NCI-H146 treated with DMSO at 0.1 percent for 48 hours (cell line): Measurements from ENCODE around the gene ZBTB16.
A peak's percentile ranks its signal among the peaks of the same experiment; 100 is the strongest.

Experiments
- DNase-seq: peaks from one replicate; lab custom pipeline; 2025; ENCODE audit not compliant: unreplicated experiment; lab: John Stamatoyannopoulos, UW

The ZBTB16 gene

DNA sequence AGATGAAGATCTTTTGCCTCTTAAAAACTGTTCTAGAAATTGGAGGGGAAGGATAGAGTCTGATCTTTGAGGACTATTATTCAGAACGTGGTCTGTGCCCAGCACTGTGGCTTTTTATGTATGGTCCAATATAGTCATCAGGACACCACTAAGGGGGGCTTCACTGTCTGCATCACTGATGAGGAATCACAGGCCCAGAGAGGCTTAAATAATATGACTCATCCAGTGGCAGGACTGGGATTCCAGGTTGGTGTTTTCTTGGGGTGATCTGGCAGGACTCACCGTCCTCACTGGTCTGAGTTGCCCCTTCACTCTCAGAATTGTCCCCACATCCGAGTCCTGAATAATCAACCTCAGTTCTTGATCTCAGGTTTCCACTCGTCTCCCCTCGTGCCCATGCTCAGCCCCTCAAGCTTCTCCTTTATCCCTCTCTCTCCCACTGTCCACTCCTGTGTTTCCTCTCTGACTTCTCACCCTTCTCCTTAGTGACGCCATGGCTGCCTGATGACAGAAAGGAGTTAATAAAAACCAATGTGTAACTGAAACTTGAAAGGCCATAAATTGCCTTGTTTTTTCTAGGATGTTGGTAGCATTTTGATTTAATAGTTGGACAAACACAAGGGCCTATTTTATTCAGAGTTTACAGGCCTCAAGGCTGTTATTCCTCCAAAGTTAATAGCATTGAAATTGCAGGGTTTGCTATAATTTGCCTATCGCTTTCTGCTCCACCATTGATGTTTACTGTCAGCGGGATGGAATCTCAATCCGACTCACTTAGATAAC, 141.0 kb downstream of the ZBTB16 start:
- peak; percentile 33 for DNase-seq

DNA sequence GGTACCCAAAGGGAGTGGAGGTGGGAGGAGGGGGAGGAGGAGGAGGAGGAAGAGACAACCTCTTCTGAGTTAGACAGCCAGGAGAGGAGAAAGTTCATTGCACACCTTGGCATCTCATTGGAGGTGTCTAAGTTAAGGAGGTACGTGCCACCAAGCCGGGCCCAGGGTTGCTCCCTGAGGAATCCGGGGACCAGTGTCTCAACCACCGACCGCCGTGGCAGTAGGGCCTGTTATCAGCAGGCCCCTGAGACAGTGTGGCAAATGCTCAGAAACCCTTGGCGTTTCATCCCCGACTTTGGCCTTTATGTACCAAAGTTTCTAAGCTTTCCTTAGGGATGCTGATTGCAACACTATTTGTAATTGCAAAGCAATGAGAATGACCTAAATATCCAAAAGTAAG, 141.7 kb downstream of the ZBTB16 start:
- no peak for DNase-seq

DNA sequence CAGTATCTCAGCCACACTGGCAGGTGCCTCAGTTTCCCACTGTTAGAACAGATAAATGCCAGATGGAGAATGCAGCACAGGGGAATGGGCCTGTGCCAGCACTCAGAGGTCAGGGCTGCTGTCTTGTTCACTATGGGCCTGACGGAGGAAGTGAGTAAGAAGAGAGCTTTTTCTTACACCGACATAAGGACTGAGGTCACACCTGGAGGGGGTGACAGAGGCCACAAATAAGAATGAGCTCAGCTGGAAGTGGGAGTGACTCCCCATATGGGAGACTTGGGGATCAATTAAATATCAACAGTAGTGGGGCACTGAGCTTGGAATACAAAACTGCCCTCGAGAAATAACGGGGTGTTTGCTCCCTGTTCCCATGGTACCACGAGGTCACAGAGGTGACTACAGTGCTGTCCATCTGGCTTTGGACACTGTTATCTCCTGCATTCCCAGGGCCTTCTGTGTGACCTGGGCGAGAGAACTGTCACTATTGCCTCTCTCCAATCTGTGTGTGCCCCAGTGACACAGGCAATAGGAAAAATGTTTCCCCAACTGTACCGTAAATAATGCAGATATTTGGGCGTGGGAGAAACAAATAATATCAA, 142.6 kb downstream of the ZBTB16 start:
- no peak for DNase-seq

DNA sequence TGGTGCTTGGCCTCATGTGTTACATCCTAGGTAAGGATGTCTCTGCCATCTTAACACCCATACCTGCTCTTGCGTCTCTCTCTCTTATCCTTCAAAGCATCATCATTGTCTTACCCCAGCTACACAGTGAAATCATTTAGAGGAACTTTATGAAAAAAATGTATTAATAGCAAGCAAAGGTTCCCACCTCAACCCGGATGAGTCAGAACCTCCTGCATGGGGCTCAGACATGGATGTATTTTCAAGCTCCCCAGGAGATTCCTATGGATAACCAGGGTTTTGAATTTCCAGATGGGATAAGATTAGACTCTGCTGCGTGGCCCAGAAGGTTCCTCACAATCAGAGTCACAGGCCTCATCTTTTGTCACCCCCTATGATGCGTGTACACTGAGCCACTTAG, 147.6 kb downstream of the ZBTB16 start:
- DNase-seq = no peak

DNA sequence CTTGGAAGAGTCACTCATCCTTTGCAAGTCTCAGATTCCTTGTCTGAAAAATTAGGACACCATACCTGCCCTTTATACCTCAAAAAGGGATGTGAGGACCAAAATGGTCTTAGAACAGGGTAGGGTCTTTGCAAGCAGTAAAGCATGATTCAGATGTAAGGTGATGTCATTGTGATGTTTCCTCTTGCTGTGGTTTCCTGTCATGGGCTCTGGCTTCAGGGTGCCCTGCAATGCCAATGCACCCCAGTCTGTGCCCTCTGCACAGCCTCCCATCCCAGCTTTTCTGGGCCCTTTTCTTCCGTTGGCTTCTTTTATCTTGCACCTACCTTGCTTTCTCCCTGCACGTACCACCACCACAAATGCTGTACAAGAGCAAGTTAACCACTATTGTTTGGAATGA, 148.9 kb downstream of the ZBTB16 start:
- no peak for DNase-seq

DNA sequence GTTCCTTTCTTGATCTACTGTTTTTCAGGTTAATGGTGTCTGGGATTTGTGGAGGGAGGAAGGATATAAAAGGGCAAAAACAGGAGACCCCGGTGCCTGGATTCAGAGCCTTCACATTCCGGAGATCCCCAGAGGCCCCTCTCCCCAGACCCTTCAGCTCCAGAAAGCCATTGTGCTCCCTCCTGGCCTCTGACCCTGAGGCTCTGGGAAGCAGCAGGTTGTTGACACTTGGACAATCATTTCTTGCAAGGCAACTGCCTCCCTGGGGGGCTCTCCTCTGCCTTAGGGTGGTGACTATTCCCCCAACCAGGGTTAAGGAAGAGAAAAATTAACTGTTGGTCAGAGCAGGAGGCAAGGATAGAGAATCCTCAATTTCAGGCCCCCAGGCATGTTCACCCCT, 149.8 kb downstream of the ZBTB16 start:
- no peak for DNase-seq

DNA sequence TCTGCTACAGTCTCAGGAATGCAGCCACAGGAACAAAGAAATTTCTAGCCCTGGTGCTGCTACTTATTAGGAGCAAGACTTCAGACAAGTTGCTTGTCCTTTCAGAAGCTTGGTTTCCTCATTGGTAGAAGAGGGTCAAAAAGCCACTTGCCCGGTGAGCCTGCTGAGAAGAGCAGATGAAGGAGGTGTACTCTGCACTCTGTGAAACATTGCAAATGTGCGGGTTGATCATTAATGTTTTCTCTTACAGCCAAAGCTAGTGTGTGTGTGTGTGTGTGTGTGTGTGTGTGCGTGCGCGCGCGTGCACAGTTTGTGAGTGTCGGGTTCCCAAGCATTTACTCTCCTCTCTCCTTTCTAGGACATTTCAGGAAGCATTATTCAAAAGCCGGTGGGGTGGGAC, 150.4 kb downstream of the ZBTB16 start:
- DNase-seq = no peak

DNA sequence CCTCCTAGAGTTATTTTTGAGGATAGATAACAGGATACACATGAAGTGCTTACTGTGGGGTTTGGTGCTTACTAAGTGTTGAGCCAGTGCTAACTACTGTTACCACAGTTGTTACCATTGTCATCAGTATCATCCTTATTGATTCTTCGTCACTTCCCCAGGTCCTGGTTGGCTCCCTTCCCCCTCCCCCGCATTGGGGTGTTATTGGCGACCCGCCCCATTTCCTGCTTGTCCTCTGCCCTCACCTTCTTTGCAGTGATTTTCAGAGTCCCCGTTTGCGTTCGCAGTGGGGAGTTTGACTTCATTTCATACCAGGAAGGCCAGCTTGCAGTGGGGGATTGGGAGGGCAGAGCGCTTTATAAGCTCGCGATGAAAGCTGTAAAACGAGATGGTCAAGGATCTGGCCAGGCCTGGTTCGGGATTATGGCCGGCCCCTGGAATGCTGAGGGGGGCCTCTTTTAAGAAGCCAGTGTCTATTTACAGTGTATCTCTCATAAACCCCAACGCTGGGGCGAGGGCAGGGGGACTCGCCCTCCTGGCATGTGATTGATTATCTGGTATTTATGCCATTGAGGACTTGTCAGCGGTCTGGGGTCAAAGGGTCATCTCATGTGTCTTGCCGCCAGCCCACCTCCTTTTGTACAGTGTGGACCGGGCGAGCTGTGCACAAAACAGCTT, 152.1 kb downstream of the ZBTB16 start:
- DNase-seq = no peak

DNA sequence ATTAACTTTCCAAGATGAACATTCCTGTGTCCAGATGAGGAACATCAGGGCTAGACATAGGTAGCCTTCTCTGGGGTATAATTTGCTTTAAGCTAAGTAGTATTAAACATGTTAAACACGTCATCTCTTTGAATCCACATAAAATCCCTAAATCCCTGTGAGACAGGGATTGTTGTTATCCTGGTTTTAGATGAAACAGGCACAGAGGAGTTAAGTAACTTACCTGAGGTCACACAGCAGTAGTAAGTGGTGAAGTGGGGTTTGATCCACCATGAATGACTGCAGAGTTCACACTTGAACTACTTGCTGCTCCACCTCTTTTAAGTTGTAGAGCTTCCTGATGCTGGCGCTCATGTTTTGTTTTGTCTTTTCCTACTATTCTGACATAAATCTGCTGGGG, 154.1 kb downstream of the ZBTB16 start:
- DNase-seq = no peak

DNA sequence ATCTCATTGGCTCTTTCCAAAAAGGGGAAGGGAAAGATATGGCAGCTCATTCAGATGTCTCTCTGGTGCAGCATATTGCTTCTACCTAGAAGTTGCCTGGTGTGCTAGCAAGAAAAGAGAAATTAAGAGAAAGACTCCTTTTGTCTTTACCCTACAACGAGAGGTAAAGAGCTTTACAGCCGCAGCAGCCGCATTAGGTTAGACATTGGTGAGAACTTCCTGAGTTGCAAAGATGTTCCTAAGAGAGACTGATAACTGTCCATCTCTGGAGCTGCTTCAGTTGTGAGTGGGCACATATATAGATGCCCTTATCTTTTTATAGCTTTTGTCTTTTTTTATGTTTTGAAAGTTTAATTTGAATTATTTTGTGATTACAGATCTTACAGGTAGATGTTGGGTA, 155.9 kb downstream of the ZBTB16 start:
- DNase-seq = no peak

DNA sequence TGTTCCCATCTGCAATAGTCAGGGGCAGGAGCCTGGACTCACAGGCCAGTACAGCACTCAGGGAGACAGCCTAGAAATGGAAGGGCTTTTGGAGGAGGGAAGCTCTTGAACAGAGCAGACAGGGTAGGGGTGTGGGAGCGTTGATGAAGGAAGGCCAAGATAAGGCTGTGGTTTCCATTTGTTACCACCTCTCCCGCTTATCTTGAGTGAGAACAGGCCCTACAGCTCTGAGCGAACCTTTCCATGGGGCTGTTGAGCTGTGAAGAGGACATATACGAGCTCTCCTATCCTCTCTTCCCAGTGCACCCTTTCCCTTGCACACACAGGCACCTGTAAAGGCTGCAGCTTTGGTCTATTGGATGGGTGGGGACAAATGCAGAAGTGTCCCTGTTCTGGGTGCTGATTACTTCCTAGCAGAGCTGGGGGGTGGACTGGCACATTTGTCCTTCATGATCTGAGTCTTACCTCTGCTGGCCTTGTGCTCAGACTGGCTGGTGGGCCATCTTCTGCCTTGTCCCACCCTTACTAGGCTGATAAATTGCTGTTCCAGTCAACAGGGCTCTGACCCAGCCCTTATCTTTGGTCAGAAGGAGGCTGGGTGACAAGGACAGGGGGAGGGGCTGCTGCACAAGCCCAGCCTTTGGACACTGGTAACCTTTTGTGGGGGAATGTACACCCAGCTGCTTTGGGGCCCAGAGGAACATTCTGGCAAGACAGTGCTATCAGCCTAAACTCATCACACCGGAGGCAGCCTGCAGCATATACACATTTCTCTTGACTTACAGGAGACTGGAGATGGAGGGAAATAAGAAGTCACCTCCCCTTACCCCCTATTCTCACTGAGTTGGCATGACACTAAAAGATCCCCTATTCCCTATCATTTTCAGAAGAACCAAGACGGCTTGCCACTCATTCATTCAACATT, 156.6 kb downstream of the ZBTB16 start:
- no peak for DNase-seq

DNA sequence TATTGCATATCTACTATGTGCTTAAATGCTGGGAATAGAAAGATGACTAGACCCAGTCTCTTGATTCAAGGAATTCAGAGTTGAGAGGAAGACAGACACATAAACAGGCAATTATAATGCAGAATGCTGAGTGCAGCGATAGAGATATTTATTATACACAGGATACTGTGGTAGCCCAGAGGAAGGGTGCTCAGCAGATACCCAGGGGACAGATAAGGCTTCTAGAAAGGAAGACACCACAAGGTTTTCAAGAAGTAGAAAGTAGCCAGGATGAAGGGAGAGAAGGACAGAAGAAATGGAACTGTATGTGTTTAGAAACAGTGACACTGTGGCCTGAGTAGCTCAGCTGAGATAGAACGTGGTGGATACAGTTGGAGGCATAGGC, 157.3 kb downstream of the ZBTB16 start:
- DNase-seq = no peak

DNA sequence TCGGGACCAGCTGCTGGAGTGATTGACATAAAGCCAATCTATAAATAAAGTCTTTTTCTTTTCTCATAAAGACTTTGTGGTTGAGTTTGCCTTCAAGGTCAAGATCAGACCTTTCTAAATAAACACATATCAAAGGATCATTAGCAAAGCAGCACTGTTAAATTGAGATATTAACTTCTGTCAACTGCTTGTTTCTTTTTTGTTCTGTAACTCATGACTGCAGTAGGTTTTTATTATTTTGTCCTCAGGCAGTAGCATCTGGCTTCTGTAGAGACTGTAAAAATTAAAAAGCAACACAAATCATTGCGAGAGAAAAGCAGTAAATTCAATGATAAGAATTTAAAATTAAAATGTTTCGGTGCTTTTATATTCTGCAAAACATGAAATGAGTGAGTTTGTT, 159.0 kb downstream of the ZBTB16 start:
- no peak for DNase-seq

DNA sequence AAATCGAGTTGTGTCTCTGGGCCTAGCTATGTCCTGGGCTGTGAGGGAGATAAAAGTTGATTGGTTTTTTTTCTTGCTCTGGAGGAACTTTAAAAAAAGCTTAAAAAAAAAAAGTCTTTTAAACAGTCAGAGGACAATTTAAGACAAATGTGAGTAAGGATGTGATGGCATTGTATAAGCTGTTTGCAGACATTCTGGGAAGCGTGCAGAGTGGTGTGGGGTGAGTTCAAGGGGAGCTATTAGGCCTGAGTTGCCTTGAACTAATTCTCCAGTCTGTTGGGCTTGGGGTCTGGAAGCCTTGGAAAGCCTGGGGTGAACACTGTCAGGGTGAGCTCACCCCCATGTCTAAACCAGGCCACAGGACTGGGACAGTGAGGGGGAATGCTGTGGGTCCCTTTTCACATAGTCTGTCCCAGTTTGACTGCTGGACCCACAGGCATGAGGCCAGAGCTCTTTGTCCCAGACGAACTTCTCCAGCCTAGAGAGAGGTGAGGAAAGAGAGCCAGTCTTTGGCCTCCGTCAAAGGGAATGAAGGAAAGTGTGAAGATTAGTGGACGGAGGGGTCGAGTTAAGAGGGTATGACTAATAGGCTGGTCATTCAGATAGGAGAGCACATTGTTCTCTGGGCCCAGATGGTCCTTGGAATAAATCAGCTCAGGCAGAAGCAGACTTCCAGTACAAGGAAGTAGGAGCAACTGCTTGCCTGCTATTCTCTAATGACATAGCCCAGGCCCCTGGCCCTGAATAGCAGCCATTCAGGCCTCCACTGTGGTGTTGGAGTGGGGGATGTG, 160.2 kb downstream of the ZBTB16 start:
- DNase-seq = no peak

DNA sequence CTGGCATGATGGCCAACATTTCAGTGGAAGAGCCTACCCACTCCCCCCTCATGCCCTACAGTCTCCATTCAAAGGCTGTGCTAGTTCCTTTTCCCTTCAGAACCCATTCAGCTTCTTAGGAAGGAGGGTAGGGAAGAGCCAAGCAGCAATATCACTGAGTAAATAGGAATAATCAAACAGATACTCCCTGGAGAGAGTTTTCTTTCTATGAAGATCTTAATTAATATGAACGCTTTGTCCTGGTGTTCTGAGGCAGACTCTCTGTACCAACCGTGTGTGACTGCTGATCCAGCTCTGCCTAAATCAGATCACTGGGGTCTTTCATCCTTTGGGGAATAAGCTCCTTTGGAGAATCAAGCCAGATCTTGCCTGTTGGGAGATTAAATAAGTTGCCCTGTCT, 161.5 kb downstream of the ZBTB16 start:
- DNase-seq = no peak

DNA sequence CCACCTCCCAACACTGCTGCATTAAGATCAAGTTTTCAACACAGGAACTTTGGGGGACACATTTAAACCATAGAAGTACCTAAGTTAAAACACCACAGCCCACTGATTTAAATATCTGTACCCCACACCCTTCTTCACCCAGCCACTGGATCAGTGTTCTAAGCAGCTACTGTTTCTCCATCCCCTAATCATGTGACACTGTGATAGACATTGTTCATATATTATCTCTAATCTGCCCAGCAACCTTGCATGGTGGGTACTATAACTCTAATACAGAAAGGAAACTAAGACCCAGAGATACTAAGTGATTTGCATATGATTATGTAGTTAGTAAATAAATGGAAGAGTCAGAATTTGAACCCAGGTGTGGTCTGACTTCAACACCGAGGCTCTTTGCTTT, 166.2 kb downstream of the ZBTB16 start:
- no peak for DNase-seq

DNA sequence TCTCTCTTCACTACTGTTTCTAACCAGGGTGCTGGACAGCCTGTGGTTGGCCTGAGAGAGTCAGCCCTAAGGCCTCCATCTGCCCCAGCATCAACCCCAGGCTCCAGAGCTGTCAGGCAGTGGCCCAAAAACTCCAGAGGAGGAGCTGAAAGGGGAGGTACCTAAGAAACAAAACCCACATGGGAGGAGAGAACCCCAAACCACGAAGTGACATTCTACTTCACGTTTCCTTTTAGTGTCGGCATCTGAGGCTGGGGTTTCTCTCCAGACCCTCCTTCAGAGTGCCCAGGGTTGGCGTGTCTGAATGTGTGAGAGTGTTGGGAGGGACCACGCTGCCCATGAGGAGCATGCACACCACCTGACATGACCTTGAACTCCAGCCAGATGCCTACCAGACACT, 166.8 kb downstream of the ZBTB16 start:
- DNase-seq = no peak

DNA sequence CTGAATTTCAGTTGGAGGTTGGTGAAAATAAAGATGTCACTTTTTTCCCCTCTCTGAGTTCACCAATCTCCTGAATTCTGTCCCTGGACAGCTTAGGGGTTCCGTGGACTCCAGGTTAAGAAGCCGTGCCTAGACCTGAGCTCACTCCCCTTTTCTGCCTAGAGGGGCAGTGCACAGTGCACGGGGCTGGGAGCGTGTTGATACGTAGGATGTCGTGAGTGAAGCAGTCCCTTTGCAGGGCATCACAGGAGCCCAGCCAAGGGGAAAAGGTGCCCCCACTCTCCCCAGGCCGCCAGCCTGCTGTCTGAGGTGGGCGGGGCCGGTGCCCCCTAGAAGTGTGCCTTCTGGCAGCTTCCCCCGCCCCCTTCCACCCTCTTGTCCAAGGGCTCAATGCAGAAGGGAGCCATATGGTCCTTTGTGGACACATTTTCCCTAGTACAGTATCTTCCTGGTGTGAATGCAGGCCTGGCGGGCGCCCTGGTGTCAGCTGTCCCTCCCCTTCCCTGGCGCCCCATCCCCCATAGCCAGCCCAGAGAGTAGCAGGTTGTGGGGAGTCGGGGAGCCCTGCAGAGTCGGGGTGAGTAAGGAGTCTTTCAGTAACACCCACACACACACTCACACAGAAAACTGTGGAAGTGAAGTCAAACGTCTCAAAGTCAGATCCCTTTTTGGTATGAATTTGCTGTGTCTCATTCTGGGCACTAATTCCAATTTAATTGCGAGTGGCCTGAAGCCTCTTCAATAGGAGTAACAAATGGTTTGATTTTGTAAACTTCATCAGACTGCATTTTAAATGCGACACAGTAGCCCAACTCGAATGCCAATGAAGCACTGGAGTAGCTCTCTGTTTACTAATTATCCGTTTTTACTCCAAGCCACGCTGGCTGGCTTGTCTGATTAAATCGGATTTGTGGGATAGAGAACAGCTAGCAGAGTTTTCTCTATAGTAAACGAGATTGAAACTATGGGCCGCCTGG, 169.2 kb downstream of the ZBTB16 start:
- DNase-seq = no peak

DNA sequence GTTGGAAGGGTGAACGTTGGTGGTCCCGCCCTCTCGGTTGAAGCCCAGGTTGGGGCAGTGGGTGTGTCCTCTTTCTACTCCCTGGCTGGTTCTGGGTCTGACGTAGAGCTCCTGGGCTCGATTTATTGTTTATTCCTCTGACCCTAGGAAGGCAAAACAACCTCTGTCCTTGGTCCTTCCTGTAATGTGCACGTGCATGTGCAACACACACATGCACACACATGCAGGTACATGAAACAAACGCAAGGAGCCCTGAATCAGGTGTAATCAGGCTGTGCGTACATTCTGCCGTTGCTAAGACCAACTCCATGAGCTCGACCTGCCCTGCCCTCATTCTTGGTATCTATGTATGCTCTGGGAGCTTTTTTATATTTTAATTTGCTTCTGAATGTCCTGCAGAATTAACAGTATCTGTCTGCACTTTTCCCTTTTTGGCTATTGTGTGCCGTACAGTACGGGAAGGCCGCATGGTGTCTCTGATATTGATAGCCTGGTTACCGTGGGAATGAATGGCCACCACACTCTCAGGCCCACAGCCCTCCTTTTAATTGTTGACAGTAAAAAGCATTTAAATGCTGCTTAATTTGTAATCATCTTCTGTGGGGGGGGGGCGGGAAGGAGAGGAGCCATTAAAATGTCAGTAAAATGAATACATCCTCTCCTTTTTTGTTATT, 170.7 kb downstream of the ZBTB16 start:
- no peak for DNase-seq
